ENCODE measurements around the gene CAPZA2. TPM values are rescaled to one million over a fixed set of nuclear protein-coding genes. Genes with fewer than 3 reads are reported as not detected.
A peak's percentile ranks its signal among the peaks of the same experiment; 100 is the strongest.

Gene CAPZA2
- total RNA-seq, 6 donors from 2014 or later = 45.1 to 260 (median 168) TPM

GRCh38 chr7:116950889-116951351 is 88.5 kb downstream of the CAPZA2 start:
- Histone ChIP-seq H3K36me3 (no peaks in the 10 kb centered on the region), H3K4me1 (peaks cover 23 to 32% (median 28%) of the 10 kb centered on the region in 4 donors), H3K9me3 (no peaks in the 10 kb centered on the region), H3K4me3 (no peak overlapping the region), H3K27me3 (no peaks in the 10 kb centered on the region), H3K27ac (peak overlapping the region in 2 of 4 donors; percentile 50 to 64)
- 81% methylated on average over 5 of the region's 5 CpGs for WGBS, 2 donors
- ATAC-seq (ENCODE audit: low FRiP score in 2 of 2) = peak in 1 of 2 donors; percentile 62
- TF ChIP-seq CTCF (IDR thresholded peaks at IDR 0.05) (no peak), POLR2AphosphoS5 (IDR thresholded peaks at IDR 0.05) (no peak), EP300 (IDR thresholded peaks at IDR 0.05) (no peak), POLR2A (IDR thresholded peaks at IDR 0.05) (no peak)
- DNase-seq = peak in 1 of 2 donors; percentile 32

GRCh38 chr7:116951366-116952292 is 89.2 kb downstream of the CAPZA2 start:
- H3K27ac ChIP-seq = peak overlapping the region in 2 of 4 donors; percentile 8 to 27
- no peak overlapping the region for H3K4me3 ChIP-seq
- ATAC-seq (ENCODE audit: low FRiP score in 2 of 2) = no peak
- no peak for TF ChIP-seq CTCF (IDR thresholded peaks at IDR 0.05)
- no peak for TF ChIP-seq EP300 (IDR thresholded peaks at IDR 0.05)
- TF ChIP-seq POLR2A (IDR thresholded peaks at IDR 0.05) = no peak
- no peak for TF ChIP-seq POLR2AphosphoS5 (IDR thresholded peaks at IDR 0.05)
- H3K27me3 ChIP-seq = no peaks in the 10 kb centered on the region
- H3K4me1 ChIP-seq = peaks cover 30 to 39% (median 35%) of the 10 kb centered on the region in 4 donors
- no peaks in the 10 kb centered on the region for H3K36me3 ChIP-seq
- WGBS, 2 donors = 94 to 96% methylated on average over 17 of the region's 17 CpGs
- DNase-seq = no peak
- no peaks in the 10 kb centered on the region for H3K9me3 ChIP-seq

GRCh38 chr7:116952635-116953371 is 90.4 kb downstream of the CAPZA2 start:
- Histone ChIP-seq H3K9me3 (no peaks in the 10 kb centered on the region), H3K27ac (peak overlapping the region; percentile 98 to 100 (median 99)), H3K27me3 (no peaks in the 10 kb centered on the region), H3K4me3 (peak overlapping the region; percentile 51 to 92 (median 80)), H3K36me3 (no peaks in the 10 kb centered on the region), H3K4me1 (peaks cover 33 to 41% (median 35%) of the 10 kb centered on the region in 4 donors)
- DNase-seq = peak in 1 of 2 donors; percentile 81
- WGBS, 2 donors = 2 to 4% methylated on average over 21 to 25 of the region's 25 CpGs
- ATAC-seq (ENCODE audit: low FRiP score in 2 of 2) = peak in 1 of 2 donors; percentile 22
- TF ChIP-seq CTCF (IDR thresholded peaks at IDR 0.05) (no peak), POLR2A (IDR thresholded peaks at IDR 0.05) (peak in 2 of 4 donors; percentile 6 to 27)

- peaks cover 33 to 41% (median 35%) of the 10 kb centered on the region in 4 donors for H3K4me1 ChIP-seq
- ATAC-seq (ENCODE audit: low FRiP score in 2 of 2) (peak; percentile 8 to 87), DNase-seq (peak; percentile 64 to 93)
- no peak for TF ChIP-seq CTCF (IDR thresholded peaks at IDR 0.05)
- peak in 1 of 4 donors; percentile 45 for TF ChIP-seq POLR2A (IDR thresholded peaks at IDR 0.05)
- no peak for TF ChIP-seq EP300 (IDR thresholded peaks at IDR 0.05)
- TF ChIP-seq POLR2AphosphoS5 (IDR thresholded peaks at IDR 0.05) = no peak
- peak within 1 kb of the TSS; percentile 98 to 100 (median 99) for H3K27ac ChIP-seq
- no peaks in the 10 kb centered on the region for H3K36me3 ChIP-seq
- peak within 1 kb of the TSS; percentile 72 to 92 (median 87) for H3K4me3 ChIP-seq
- 0% methylated on average over 46 of the region's 77 CpGs; no CpG with 5 or more reads in 1 of the 2 donors for WGBS, 2 donors
- H3K9me3 ChIP-seq = no peaks in the 10 kb centered on the region
- H3K27me3 ChIP-seq = no peaks in the 10 kb centered on the region
These were observed 91.1 kb downstream of the CAPZA2 start, which contains the start of gene ST7 for GRCh38 chr7:116953372-116953905. Gene ST7 (plus strand): TSS chr7:116953501. CDS start chr7:116953541, 40 bp downstream.

Data from upper lobe of left lung (tissue), 6 donors.